H9 (cell line): ENCODE results near the gene OLFM1. TPM values are rescaled to one million over a fixed set of nuclear protein-coding genes. Genes with fewer than 3 reads are reported as not detected.

Experiments used
- DNase-seq: peaks from one replicate; pipeline ENCODE4 v3.0.0-alpha.2; 2017
- H2AFZ ChIP-seq: one replicate; pipeline ENCODE4 v1.6.1; 2013; ENCODE audit warnings: mild to moderate bottlenecking, low read length, control low read depth, moderate library complexity
- H2AK5ac ChIP-seq: 2 replicates; pipeline ENCODE4 v1.6.1; 2013; ENCODE audit warnings: low read length, control low read depth, mixed read lengths; ENCODE audit not compliant: insufficient read length
- H2BK120ac ChIP-seq: one replicate; pipeline ENCODE4 v1.6.1; 2013; ENCODE audit warnings: low read depth, mild to moderate bottlenecking, low read length, control low read depth, inconsistent platforms; ENCODE audit not compliant: poor library complexity, severe bottlenecking
- H2BK12ac ChIP-seq: 2 replicates; pipeline ENCODE4 v1.6.1; 2013; ENCODE audit warnings: low read length, control low read depth, mixed read lengths, low read depth; ENCODE audit not compliant: insufficient read length
- H2BK15ac ChIP-seq: 2 replicates; pipeline ENCODE4 v1.6.1; 2013; ENCODE audit warnings: low read depth, low read length, control low read depth
- H2BK20ac ChIP-seq: one replicate; pipeline ENCODE4 v1.6.1; 2013; ENCODE audit warnings: low read depth, mild to moderate bottlenecking, low read length, control low read depth, inconsistent platforms; ENCODE audit not compliant: poor library complexity, severe bottlenecking
- H2BK5ac ChIP-seq: 2 replicates; pipeline ENCODE4 v1.6.1; 2013; ENCODE audit warnings: low read length, control low read depth, mixed read lengths; ENCODE audit not compliant: insufficient read length
- H3K14ac ChIP-seq: 2 replicates; pipeline ENCODE4 v1.6.1; 2013; ENCODE audit warnings: low read length, control low read depth; ENCODE audit not compliant: insufficient read depth
- H3K18ac ChIP-seq: 2 replicates; pipeline ENCODE4 v1.6.1; 2013; ENCODE audit warnings: low read depth, mild to moderate bottlenecking, mixed read lengths, low read length, control low read depth; ENCODE audit not compliant: insufficient read length
- H3K23ac ChIP-seq: 2 replicates; pipeline ENCODE4 v1.6.1; 2013; ENCODE audit warnings: low read length, control low read depth, mixed read lengths, low read depth; ENCODE audit not compliant: insufficient read length
- H3K23me2 ChIP-seq: 2 replicates; pipeline ENCODE4 v1.6.1; 2013; ENCODE audit warnings: low read depth, mild to moderate bottlenecking, mixed read lengths, low read length, control low read depth; ENCODE audit not compliant: insufficient read length, poor library complexity, severe bottlenecking
- H3K27ac ChIP-seq: 2 replicates; pipeline ENCODE4 v1.5.1; 2013; ENCODE audit warnings: low read length, control low read depth, mixed read lengths, low read depth; ENCODE audit not compliant: insufficient read length
- H3K27me3 ChIP-seq: 2 replicates; pipeline ENCODE4 v1.6.1; 2013; ENCODE audit warnings: low read length, control low read depth, inconsistent platforms; ENCODE audit not compliant: insufficient read depth
- H3K4ac ChIP-seq: 2 replicates; pipeline ENCODE4 v1.6.1; 2013; ENCODE audit warnings: low read depth, mild to moderate bottlenecking, control low read depth, inconsistent platforms, low read length, moderate library complexity
- H3K4me1 ChIP-seq: 2 replicates; pipeline ENCODE4 v1.6.1; 2013; ENCODE audit warnings: low read length, control low read depth, inconsistent platforms; ENCODE audit not compliant: insufficient read depth
- H3K4me2 ChIP-seq: 2 replicates; pipeline ENCODE4 v1.6.1; 2013; ENCODE audit warnings: low read length, control low read depth, mixed read lengths; ENCODE audit not compliant: insufficient read length, insufficient read depth
- H3K56ac ChIP-seq: 2 replicates; pipeline ENCODE4 v1.6.1; 2013; ENCODE audit warnings: low read depth, mild to moderate bottlenecking, mixed read lengths, low read length, control low read depth; ENCODE audit not compliant: insufficient read length
- H3K79me1 ChIP-seq: 2 replicates; pipeline ENCODE4 v1.6.1; 2013; ENCODE audit warnings: low read depth, mild to moderate bottlenecking, moderate library complexity, low read length, control low read depth, inconsistent platforms; ENCODE audit not compliant: insufficient read depth, poor library complexity, severe bottlenecking
- H3K79me2 ChIP-seq: 2 replicates; pipeline ENCODE4 v1.6.1; 2013; ENCODE audit warnings: low read length, control low read depth, inconsistent platforms; ENCODE audit not compliant: insufficient read depth
- H3K9ac ChIP-seq: 2 replicates; pipeline ENCODE4 v1.6.1; 2013; ENCODE audit warnings: low read length, control low read depth, mixed read lengths; ENCODE audit not compliant: insufficient read length; ENCODE audit errors: extremely low read depth
- H3K9me3 ChIP-seq: one replicate; pipeline ENCODE4 v1.6.1; 2013; ENCODE audit warnings: low read depth, low read length, inconsistent platforms; ENCODE audit not compliant: control insufficient read depth
- H3T11ph ChIP-seq: one replicate; pipeline ENCODE4 v1.6.1; 2013; ENCODE audit warnings: mild to moderate bottlenecking, low read length, control low read depth, inconsistent platforms
- H4K20me1 ChIP-seq: one replicate; pipeline ENCODE4 v1.6.1; 2013; ENCODE audit not compliant: control insufficient read depth, insufficient read length, insufficient read depth
- H4K5ac ChIP-seq: 2 replicates; pipeline ENCODE4 v1.6.1; 2013; ENCODE audit warnings: low read depth, mild to moderate bottlenecking, mixed read lengths, low read length, control low read depth; ENCODE audit not compliant: insufficient read length
- H4K8ac ChIP-seq: replicated peaks from 2 replicates; pipeline ENCODE4 v1.6.1; 2013; ENCODE audit warnings: low read length, control low read depth, mixed read lengths, low read depth; ENCODE audit not compliant: insufficient read length
- H4K91ac ChIP-seq: 2 replicates; pipeline ENCODE4 v1.6.1; 2013; ENCODE audit warnings: low read depth, mild to moderate bottlenecking, moderate library complexity, mixed read lengths, low read length, control low read depth; ENCODE audit not compliant: insufficient read length
- H3K27ac Mint-ChIP-seq, 3 experiments: 2 replicates in 2 of 3; 3 replicates in 1 of 3; pipeline ENCODE4 v1.8.0; 2020 to 2021; ENCODE audit warnings: mixed read lengths in 3 of 3, mild to moderate bottlenecking in 1 of 3, moderate library complexity in 1 of 3
- H3K27me3 Mint-ChIP-seq: 2 replicates; pipeline ENCODE4 v1.8.0; 2021; ENCODE audit warnings: low read depth, mild to moderate bottlenecking, moderate library complexity, mixed read lengths
- H3K36me3 Mint-ChIP-seq, 3 experiments: 2 replicates in 2 of 3; 3 replicates in 1 of 3; pipeline ENCODE4 v1.8.0; 2020 to 2021; ENCODE audit warnings: low read depth in 3 of 3, mixed read lengths in 3 of 3; ENCODE audit not compliant: insufficient read depth in 1 of 3
- H3K4me1 Mint-ChIP-seq, 2 experiments: 2 replicates each; pipeline ENCODE4 v1.8.0; 2020; ENCODE audit warnings: mixed read lengths in 2 of 2
- H3K4me3 Mint-ChIP-seq, 2 experiments: 2 replicates in 1 of 2; 3 replicates in 1 of 2; pipeline ENCODE4 v1.8.0; 2020 to 2021; ENCODE audit warnings: mild to moderate bottlenecking in 2 of 2, mixed read lengths in 2 of 2, moderate library complexity in 1 of 2
- H3K9me3 Mint-ChIP-seq, 2 experiments: 2 replicates in 1 of 2; 3 replicates in 1 of 2; pipeline ENCODE4 v1.8.0; 2020; ENCODE audit warnings: mild to moderate bottlenecking in 2 of 2, mixed read lengths in 2 of 2, moderate library complexity in 1 of 2
- WGBS: extraction: QIAGEN DNeasy Blood & Tissue Kit; methylation state at CpG from one replicate; pipeline ENCODE4 v1.1.7; 2013; ENCODE audit warnings: missing lambda C conversion rate, low lambda C conversion rate, mixed read lengths; ENCODE audit not compliant: insufficient read length; ENCODE audit errors: extremely low coverage; 5-methylcytosine and 5-hydroxymethylcytosine counted together
- total RNA-seq: library from RNA; stranded (reverse); gene quantifications from 2 replicates; pipeline ENCODE4 v1.2.1, GENCODE V29; 2021
- TF ChIP-seq, protein P1 (sequence below): fragments of 200-600 bp; sonication (generic); conservative IDR thresholded peaks from 3 replicates; pipeline ENCODE4 v1.8.0; 2021; ENCODE audit warnings: antibody characterized with exemption, mild to moderate bottlenecking

OLFM1 gene
- total RNA-seq, 1 experiment from 2014 or later = 34.1 TPM

DNA sequence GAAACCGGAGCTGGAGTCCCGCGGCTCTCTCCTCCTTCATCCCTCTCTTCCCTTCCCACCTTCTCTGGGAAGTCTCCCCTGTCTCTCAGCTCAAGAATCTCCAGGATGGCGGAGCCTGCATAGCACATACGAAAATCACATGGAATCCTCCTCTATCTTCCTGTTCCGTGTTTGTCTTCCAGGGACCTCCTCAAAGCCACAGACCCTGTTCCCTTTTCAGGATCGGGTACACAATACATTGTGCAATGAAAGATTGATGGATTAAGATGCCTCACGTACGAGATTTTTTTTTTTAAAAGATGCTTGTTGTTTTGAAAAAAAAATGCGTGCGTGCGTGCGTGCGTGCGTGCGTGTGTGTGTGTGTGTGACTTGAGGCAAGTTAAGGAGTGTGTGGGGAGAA, 46.6 kb upstream of the OLFM1 start:
- H3K27ac Mint-ChIP-seq = no peak overlapping the region
- no peaks in the 10 kb centered on the region for H3K9me3 Mint-ChIP-seq
- H3K4me1 ChIP-seq = no peaks in the 10 kb centered on the region
- peaks cover 2% of the 10 kb centered on the region for H4K20me1 ChIP-seq
- H3K23me2 ChIP-seq = no peaks in the 10 kb centered on the region
- H2BK120ac ChIP-seq = no peak overlapping the region
- H2AFZ ChIP-seq = no peak overlapping the region
- no peaks in the 10 kb centered on the region for H3K79me1 ChIP-seq
- H2BK20ac ChIP-seq = no peak overlapping the region
- H3K4me3 Mint-ChIP-seq = no peak overlapping the region
- H4K91ac ChIP-seq = no peak overlapping the region
- no peak overlapping the region for H2BK12ac ChIP-seq
- H3K79me2 ChIP-seq = no peaks in the 10 kb centered on the region
- no peak overlapping the region for H2BK5ac ChIP-seq
- no peaks in the 10 kb centered on the region for H3K9me3 ChIP-seq
- H3T11ph ChIP-seq = no peak overlapping the region
- H4K5ac ChIP-seq = no peak overlapping the region
- H3K18ac ChIP-seq = no peak overlapping the region
- no peak overlapping the region for H2AK5ac ChIP-seq
- no CpG with 5 or more reads among the region's 16 CpGs for WGBS
- no peak overlapping the region for H3K14ac ChIP-seq
- no peak overlapping the region for H3K56ac ChIP-seq
- peaks cover 5 to 7% of the 10 kb centered on the region in 2 experiments; a peak in 3 of 4 replicates for H3K4me1 Mint-ChIP-seq
- H3K9ac ChIP-seq = no peak overlapping the region
- peaks cover 1% of the 10 kb centered on the region for H3K27me3 Mint-ChIP-seq
- H3K36me3 Mint-ChIP-seq = no peaks in the 10 kb centered on the region
- H3K27ac ChIP-seq = no peak overlapping the region
- no peak for DNase-seq
- no peak overlapping the region for H3K23ac ChIP-seq
- no peak overlapping the region for H3K4ac ChIP-seq
- no peak overlapping the region for H4K8ac ChIP-seq
- no peak overlapping the region for H3K4me2 ChIP-seq
- no peaks in the 10 kb centered on the region for H3K27me3 ChIP-seq
- H2BK15ac ChIP-seq = no peak overlapping the region
- TF ChIP-seq, protein P1, sequence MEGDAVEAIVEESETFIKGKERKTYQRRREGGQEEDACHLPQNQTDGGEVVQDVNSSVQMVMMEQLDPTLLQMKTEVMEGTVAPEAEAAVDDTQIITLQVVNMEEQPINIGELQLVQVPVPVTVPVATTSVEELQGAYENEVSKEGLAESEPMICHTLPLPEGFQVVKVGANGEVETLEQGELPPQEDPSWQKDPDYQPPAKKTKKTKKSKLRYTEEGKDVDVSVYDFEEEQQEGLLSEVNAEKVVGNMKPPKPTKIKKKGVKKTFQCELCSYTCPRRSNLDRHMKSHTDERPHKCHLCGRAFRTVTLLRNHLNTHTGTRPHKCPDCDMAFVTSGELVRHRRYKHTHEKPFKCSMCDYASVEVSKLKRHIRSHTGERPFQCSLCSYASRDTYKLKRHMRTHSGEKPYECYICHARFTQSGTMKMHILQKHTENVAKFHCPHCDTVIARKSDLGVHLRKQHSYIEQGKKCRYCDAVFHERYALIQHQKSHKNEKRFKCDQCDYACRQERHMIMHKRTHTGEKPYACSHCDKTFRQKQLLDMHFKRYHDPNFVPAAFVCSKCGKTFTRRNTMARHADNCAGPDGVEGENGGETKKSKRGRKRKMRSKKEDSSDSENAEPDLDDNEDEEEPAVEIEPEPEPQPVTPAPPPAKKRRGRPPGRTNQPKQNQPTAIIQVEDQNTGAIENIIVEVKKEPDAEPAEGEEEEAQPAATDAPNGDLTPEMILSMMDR = no peak
